Activated CD8-positive, alpha-beta memory T cell treated with anti-CD3 and anti-CD28 coated beads, Interleukin-2, amount 10 ng/mL, durations not matched to agents 7 days and 5 days (primary cell): ENCODE results near the gene NRIP1. TPM values are rescaled to one million over a fixed set of nuclear protein-coding genes. Genes with fewer than 3 reads are reported as not detected.
A peak's percentile ranks its signal among the peaks of the same experiment; 100 is the strongest.

Source experiments
- ATAC-seq: fragments of 150-1000 bp; cut with Tn5 transposase; one replicate; pipeline ENCODE4 v1.10.0; 2021; ENCODE audit warnings: moderate library complexity
- CTCF ChIA-PET: fragments of 350-600 bp; sonication (Branson Sonifier 250); formaldehyde crosslinking; loops from one replicate; lab custom pipeline; 2021; ENCODE audit warnings: antibody characterized with exemption; lab: Charles Lee
- DNase-seq: peaks from one replicate; pipeline ENCODE4 v3.0.0-alpha.2; 2020
- H3K27ac Mint-ChIP-seq: one replicate; pipeline ENCODE4 v1.8.0; 2021; ENCODE audit warnings: mild to moderate bottlenecking, mixed read lengths
- H3K27me3 Mint-ChIP-seq: one replicate; pipeline ENCODE4 v1.8.0; 2021; ENCODE audit warnings: mixed read lengths
- H3K36me3 Mint-ChIP-seq: one replicate; pipeline ENCODE4 v1.8.0; 2021; ENCODE audit warnings: mild to moderate bottlenecking, mixed read lengths
- H3K4me1 Mint-ChIP-seq: one replicate; pipeline ENCODE4 v1.8.0; 2021; ENCODE audit warnings: mixed read lengths
- H3K4me3 Mint-ChIP-seq: one replicate; pipeline ENCODE4 v1.8.0; 2021; ENCODE audit warnings: mild to moderate bottlenecking, moderate library complexity, mixed read lengths
- H3K9me3 Mint-ChIP-seq: one replicate; pipeline ENCODE4 v1.8.0; 2022; ENCODE audit warnings: low read depth, mixed read lengths
- total RNA-seq, 2 experiments: library from RNA; stranded (reverse); gene quantifications; one replicate each; pipeline ENCODE4 v1.2.3, GENCODE V29; 2021

Gene NRIP1
- total RNA-seq, 2 experiments from 2014 or later = 13.2 to 18.8 TPM

DNA sequence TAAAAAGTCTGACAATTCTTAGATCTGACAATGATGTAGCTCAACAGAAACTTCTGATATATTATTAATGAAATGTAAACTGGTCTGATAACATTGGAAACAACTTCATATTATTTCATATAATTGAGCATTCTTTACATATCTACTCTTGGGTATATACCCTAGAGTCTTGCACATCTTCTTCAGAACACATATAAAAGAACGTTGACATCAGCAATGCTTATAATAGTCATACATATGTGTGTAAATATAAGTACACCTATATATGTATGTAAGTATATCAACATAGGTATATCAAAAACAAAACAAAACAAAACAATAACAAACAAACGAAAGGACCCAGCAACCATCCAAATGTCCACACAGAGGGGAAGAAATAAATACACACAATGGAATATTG is 38.4 kb downstream of the NRIP1 start:
- H3K27me3 Mint-ChIP-seq = no peaks in the 10 kb centered on the region
- no peak for ATAC-seq

DNA sequence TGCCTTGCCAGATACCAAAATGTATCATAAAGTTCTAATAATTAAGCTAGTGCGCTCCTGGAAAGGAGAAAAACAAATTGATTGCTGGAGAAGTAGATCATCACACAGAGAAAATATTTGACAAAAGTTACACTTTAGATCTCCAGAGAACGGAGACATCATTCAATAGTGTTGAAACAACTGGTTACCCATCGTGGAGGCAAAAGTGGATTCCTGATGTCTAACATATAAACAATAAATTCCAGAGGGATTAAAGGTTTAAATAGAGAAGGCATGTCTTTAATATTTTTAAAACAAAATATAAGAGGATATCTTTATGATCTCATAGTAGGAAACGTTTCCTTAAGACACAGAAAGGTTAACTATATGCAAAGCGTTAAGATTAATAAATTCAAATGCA is 41.0 kb downstream of the NRIP1 start:
- ATAC-seq = no peak
- CTCF ChIA-PET = no interaction called here
- no peak overlapping the region for H3K4me3 Mint-ChIP-seq

More for the DNA sequence above, 38.4 kb downstream of the NRIP1 start:
- peaks cover 3% of the 10 kb centered on the region for H3K36me3 Mint-ChIP-seq
- H3K9me3 Mint-ChIP-seq = no peaks in the 10 kb centered on the region
- H3K27ac Mint-ChIP-seq = no peak overlapping the region
- DNase-seq = no peak
- no peaks in the 10 kb centered on the region for H3K4me1 Mint-ChIP-seq
- no peak overlapping the region for H3K4me3 Mint-ChIP-seq
- CTCF ChIA-PET = no interaction called here

DNA sequence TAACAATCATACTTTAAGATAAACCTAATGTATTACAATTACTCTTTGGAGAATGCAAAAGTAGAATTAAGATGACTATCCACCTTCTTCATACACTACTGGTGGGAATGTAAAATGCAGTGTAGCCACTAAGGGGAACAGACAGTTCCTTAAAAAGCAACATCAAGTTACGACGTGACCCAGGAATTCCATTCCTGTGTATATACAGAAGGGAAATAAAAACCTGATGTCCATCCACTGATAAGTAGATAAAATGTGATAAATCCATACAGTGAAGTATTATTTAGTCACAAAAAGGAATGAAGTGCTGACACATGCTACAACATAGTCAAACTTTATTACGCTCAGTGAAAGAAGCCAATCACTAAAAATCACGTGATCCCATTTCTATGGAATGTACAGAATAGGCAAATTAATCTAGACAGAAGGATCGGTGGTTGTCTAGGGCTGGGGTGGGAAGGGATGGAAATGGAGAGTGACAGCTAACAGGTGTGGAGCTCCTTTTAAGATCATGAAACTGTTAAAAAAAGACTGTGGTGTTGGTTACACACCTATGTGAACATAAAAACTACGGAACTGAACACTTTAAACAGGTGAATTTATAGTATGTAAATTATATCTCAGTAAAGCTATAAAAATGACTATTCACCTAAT is 42.1 kb downstream of the NRIP1 start:
- CTCF ChIA-PET = interaction anchor here (0.7 kb wide), 1 partner anchor 8 kb away, joined by 3 read pairs; no protein-coding TSS in a partner anchor
- H3K36me3 Mint-ChIP-seq = peaks cover 3% of the 10 kb centered on the region
- H3K4me3 Mint-ChIP-seq = no peak overlapping the region
- no peaks in the 10 kb centered on the region for H3K27me3 Mint-ChIP-seq
- ATAC-seq = no peak
- H3K9me3 Mint-ChIP-seq = no peaks in the 10 kb centered on the region
- H3K4me1 Mint-ChIP-seq = no peaks in the 10 kb centered on the region
- no peak for DNase-seq
- H3K27ac Mint-ChIP-seq = no peak overlapping the region

More for the DNA sequence above, 41.0 kb downstream of the NRIP1 start:
- DNase-seq = no peak
- peaks cover 3% of the 10 kb centered on the region for H3K36me3 Mint-ChIP-seq
- no peaks in the 10 kb centered on the region for H3K9me3 Mint-ChIP-seq
- H3K27ac Mint-ChIP-seq = no peak overlapping the region
- H3K4me1 Mint-ChIP-seq = no peaks in the 10 kb centered on the region
- no peaks in the 10 kb centered on the region for H3K27me3 Mint-ChIP-seq

DNA sequence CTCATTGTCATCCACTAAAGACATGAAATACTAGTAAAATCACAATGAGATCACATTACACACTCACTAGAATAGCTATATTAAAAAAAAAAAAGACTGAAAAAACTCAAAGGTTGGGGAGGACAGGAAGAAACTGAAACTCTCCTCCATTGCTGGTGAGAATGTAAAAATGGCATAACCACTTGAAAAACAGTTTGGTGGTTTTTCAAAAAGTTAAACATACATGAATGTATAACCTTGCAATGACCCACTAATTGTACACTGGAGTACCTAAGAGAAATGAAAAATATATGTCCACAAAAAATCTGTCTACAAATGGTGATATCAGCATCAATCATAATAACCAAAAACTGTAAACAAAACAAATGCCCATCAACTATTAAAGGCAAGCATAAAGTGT is 44.0 kb downstream of the NRIP1 start:
- Mint-ChIP-seq H3K4me1 (no peaks in the 10 kb centered on the region), H3K27ac (no peak overlapping the region), H3K9me3 (no peaks in the 10 kb centered on the region), H3K27me3 (no peaks in the 10 kb centered on the region), H3K4me3 (no peak overlapping the region), H3K36me3 (peaks cover 3% of the 10 kb centered on the region)
- no peak for DNase-seq
- ATAC-seq = no peak
- CTCF ChIA-PET = no interaction called here

DNA sequence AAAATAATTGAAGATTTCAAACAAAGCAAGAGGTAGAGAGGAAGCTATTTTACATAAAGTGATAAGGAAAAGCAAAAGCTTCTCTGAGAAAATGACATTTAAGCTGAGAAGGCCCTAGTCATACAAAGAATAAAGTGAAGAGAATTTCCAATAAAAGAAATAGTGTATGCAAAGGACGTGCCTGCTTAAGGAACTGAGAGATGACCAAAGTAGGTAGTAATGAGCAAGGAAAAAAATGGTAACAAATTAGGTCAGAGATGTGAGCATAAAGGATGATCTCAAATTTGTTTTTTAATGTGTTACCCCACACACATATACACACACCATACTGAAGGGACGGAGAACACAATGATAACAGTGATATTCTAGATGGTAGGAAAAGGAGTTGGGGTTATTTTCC is 46.4 kb downstream of the NRIP1 start:
- no peaks in the 10 kb centered on the region for H3K27me3 Mint-ChIP-seq
- ATAC-seq = no peak

DNA sequence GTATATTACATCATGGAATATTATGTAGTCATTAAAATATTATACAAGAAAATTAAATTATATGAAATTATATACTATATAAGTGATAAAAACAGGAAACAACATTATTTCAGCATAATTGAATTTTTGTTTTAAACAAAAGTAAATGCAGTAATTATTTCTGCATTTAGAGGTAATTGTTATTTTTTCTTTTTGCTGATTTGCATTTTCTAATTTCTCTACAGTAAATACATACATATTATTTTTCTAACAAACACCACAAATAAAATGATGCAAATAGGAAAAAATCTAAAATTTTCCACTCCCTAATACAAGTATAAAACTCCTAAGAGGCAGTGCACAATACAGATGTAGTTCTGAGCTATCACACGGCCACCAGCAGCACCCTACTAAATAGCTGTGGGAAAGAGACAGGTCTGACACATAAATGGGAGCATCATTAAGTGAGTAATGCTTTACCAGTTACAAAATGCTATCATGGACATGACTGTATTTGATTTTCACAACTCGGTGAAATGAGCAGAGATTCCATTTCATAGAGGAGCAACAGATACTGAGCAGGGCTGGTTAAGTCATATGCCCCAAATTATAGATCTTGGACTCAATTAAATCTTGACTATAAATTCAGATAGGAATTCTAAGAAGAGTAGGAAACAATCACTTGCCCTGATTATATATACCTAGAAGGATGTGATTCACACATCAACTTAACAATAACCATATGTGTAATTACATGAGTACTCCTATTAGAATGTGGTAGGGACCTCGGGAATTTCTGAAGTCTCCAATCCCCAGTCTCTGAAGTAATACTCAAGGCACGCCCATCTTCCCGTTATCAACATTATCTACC is 49.0 kb downstream of the NRIP1 start:
- H3K4me3 Mint-ChIP-seq = no peak overlapping the region
- H3K4me1 Mint-ChIP-seq = no peaks in the 10 kb centered on the region
- H3K36me3 Mint-ChIP-seq = no peaks in the 10 kb centered on the region
- H3K9me3 Mint-ChIP-seq = no peaks in the 10 kb centered on the region
- CTCF ChIA-PET = no interaction called here
- H3K27me3 Mint-ChIP-seq = no peaks in the 10 kb centered on the region
- DNase-seq (no peak), ATAC-seq (no peak)
- no peak overlapping the region for H3K27ac Mint-ChIP-seq

More for the DNA sequence above, 46.4 kb downstream of the NRIP1 start:
- no peak for DNase-seq
- Mint-ChIP-seq H3K4me3 (no peak overlapping the region), H3K36me3 (peaks cover 3% of the 10 kb centered on the region), H3K4me1 (no peaks in the 10 kb centered on the region), H3K9me3 (no peaks in the 10 kb centered on the region), H3K27ac (no peak overlapping the region)
- CTCF ChIA-PET = no interaction called here

DNA sequence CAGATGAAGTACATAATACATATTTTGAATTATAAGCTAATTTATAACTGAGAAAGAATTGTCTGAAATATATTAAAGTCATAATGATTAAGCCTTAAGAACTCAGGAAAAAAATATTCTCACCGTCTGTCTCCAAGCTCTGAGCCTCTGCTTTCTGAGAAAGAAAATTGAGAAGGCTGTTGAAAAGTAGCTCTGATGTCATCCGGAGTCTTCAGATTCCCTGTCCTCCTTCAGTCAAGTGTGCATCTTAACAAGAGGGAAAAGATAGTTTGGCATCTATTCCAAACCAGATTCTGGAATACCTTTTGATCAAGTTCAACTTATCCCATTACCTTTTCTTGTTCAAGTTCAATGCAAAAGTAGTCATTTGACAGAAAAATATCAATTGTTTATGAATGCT is 50.6 kb downstream of the NRIP1 start:
- ATAC-seq (no peak), DNase-seq (no peak)
- Mint-ChIP-seq H3K36me3 (peaks cover 3% of the 10 kb centered on the region), H3K27ac (no peak overlapping the region), H3K4me1 (no peaks in the 10 kb centered on the region), H3K27me3 (no peaks in the 10 kb centered on the region), H3K9me3 (no peaks in the 10 kb centered on the region), H3K4me3 (no peak overlapping the region)
- CTCF ChIA-PET = interaction anchor here (0.6 kb wide), 1 partner anchor 9 kb away, joined by 3 read pairs; no protein-coding TSS in a partner anchor

DNA sequence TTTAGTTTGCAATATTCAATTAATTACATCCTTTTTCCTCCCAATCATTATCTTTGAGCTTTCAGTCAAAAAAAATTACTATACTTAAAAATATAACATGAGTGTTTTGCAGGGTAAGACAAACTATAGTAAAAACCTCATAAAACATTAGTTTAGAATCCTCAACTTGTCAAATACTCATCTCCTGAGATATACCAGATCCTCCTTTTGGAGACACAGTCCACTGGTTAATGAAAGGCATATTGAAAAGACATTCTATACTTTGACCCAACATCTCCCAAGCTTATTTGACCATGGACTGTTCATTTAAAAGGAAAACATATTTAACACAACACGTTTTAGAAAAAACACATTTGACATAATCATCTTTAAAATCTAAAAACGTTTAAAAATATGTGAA is 52.8 kb downstream of the NRIP1 start:
- H3K4me1 Mint-ChIP-seq = no peaks in the 10 kb centered on the region

DNA sequence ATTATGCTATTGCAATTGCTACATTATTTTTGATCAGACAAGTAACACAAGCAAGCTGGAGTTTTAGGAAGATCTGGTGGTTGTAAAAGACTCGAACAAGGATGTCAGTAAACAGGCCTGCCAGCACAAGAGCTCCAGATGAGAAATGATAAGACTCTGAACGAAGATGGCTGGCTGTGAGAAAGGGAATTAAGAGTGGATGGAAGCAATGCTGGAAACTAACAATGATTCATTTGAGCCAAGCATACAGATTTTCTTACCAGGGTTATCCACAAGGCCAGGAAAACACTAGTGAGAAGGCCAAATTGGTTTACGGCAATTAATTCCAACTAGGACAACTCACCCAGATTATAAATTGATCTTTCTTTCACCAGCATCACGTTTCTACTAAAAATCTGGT is 54.2 kb downstream of the NRIP1 start:
- no peak overlapping the region for H3K27ac Mint-ChIP-seq
- H3K27me3 Mint-ChIP-seq = no peaks in the 10 kb centered on the region
- H3K9me3 Mint-ChIP-seq = no peaks in the 10 kb centered on the region
- H3K4me3 Mint-ChIP-seq = no peak overlapping the region
- H3K4me1 Mint-ChIP-seq = peaks cover 9% of the 10 kb centered on the region
- CTCF ChIA-PET = no interaction called here
- DNase-seq (no peak), ATAC-seq (no peak)
- H3K36me3 Mint-ChIP-seq = peaks cover 10% of the 10 kb centered on the region

More for the DNA sequence above, 52.8 kb downstream of the NRIP1 start:
- H3K4me3 Mint-ChIP-seq = no peak overlapping the region
- peaks cover 8% of the 10 kb centered on the region for H3K36me3 Mint-ChIP-seq
- no peak for ATAC-seq
- no peaks in the 10 kb centered on the region for H3K27me3 Mint-ChIP-seq
- CTCF ChIA-PET = interaction anchor here (0.8 kb wide), 1 partner anchor 17 kb away, joined by 3 read pairs; no protein-coding TSS in a partner anchor
- no peak for DNase-seq
- H3K9me3 Mint-ChIP-seq = no peaks in the 10 kb centered on the region
- no peak overlapping the region for H3K27ac Mint-ChIP-seq

DNA sequence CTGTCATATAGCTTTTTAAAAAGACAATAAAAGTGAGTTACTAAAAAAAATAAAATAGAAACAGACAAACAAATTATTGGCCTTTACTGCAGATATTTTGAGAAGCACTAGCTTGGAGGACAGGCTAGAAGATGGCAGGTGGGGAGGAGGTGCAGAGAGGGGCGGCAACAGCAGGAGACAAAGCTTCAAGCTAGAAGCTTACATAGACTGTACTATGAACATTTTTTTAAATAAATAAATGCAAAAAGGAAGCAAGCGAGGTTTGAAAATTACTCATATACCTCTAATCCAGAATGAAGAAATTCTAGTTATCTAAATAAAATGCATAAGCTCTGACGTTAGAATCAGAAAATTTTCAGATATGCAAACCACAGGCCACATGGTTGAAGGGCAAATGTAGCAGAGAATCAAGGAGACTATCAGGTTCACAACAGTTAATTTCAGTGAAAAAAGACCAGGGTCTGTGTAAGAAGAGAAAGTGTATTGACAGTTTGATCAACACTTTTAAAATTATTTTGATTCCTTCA is 54.9 kb downstream of the NRIP1 start:
- Mint-ChIP-seq H3K4me3 (no peak overlapping the region), H3K9me3 (no peaks in the 10 kb centered on the region), H3K27ac (no peak overlapping the region), H3K36me3 (peaks cover 10% of the 10 kb centered on the region), H3K27me3 (no peaks in the 10 kb centered on the region), H3K4me1 (peaks cover 17% of the 10 kb centered on the region)
- DNase-seq (no peak), ATAC-seq (no peak)
- CTCF ChIA-PET = no interaction called here

DNA sequence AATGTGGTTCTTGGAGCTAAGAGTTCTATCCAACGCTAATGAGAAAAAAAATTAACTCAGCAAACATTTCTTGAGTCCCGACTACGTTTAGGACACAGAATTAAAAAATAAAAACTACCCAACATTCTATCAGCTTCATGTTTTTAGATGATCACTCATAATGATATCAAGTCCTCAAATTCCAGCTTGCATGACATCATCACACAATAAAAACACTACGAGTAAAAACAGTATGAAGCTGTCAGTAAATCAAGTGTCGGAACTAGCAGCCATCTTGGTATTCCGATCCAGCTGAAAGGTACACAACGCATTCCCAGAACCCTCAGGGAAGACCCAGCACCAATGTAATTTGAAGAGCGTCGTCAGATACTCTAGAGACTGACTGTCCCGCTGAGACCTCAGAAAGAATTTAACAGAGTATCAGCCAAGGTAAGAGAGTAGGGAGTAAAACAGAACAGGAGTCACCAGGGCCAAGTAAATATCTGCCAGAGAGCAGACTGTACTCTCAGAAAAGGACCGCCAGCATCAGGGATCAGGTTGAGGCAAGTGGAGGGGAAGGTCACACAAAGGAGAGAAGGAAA is 57.0 kb downstream of the NRIP1 start:
- H3K4me1 Mint-ChIP-seq = peaks cover 32% of the 10 kb centered on the region
- CTCF ChIA-PET = no interaction called here
- H3K36me3 Mint-ChIP-seq = peaks cover 10% of the 10 kb centered on the region
- H3K4me3 Mint-ChIP-seq = no peak overlapping the region
- H3K27me3 Mint-ChIP-seq = no peaks in the 10 kb centered on the region
- ATAC-seq = no peak
- H3K9me3 Mint-ChIP-seq = no peaks in the 10 kb centered on the region
- no peak for DNase-seq
- H3K27ac Mint-ChIP-seq = no peak overlapping the region

DNA sequence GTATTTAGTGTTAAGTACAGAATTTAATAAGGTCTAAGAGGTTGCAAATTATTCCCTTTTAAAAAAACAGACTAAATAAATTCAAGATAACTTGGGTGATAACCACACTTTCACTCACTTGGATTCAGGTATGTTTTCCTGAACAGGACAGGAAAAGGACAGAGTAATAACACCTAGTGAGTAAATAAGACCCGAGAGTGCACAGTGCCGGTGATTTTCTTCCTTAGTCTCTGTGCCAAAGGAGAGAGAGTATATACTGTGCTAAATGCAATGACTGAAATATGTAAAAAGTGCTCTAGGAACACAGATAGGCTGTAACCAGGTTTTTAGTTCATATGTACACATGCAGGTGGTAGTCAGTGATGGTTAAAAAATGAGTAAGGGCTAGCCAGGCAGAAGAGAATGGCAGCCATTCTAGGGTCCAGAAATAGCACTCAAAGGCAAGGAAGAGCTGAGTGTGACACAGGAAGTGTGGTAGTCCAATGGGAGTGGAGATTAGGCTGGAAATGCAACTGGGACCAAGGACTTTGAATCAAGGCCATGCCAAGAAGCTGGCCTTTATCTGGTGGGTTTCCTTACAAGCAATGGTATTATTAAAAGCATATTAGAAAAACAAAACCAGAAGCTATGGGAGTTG is 58.1 kb downstream of the NRIP1 start:
- no peaks in the 10 kb centered on the region for H3K9me3 Mint-ChIP-seq
- CTCF ChIA-PET = no interaction called here
- no peak overlapping the region for H3K27ac Mint-ChIP-seq
- no peak overlapping the region for H3K4me3 Mint-ChIP-seq
- DNase-seq (no peak), ATAC-seq (no peak)
- peaks cover 10% of the 10 kb centered on the region for H3K36me3 Mint-ChIP-seq
- H3K4me1 Mint-ChIP-seq = peaks cover 38% of the 10 kb centered on the region
- no peaks in the 10 kb centered on the region for H3K27me3 Mint-ChIP-seq

DNA sequence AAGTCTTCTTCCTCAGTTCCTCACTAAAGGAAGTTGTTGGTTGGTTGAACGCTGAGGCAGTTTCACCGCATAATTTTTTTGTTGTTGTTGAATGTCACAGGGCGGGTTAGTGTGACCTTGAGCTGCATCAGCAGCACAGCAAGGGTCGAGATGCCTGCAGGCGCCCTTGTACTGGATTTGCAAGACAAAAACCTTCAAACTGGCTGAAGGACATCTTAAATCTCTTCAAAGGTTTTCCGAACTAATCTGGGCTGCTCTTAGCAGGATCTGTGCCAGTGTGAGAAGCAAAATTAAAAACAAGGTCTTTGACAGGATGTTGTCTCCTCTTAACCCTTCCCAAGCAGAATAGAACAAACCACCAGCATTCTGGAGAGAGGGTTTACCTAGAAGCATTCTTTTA is 59.4 kb downstream of the NRIP1 start:
- Mint-ChIP-seq H3K36me3 (peaks cover 7% of the 10 kb centered on the region), H3K9me3 (no peaks in the 10 kb centered on the region), H3K4me3 (peak overlapping the region; percentile 54), H3K27me3 (no peaks in the 10 kb centered on the region), H3K27ac (peak overlapping the region; percentile 73), H3K4me1 (peaks cover 41% of the 10 kb centered on the region)
- DNase-seq (peak; percentile 49), ATAC-seq (peak; percentile 57)
- CTCF ChIA-PET = no interaction called here
